GM19035 (cell line): ENCODE results near the gene MPHOSPH9.

Source experiments
- ATAC-seq: cut with Tn5 transposase; IDR thresholded peaks from one replicate; pipeline ENCODE4 v1.9.1; 2021; ENCODE audit not compliant: unreplicated experiment

Gene MPHOSPH9

DNA sequence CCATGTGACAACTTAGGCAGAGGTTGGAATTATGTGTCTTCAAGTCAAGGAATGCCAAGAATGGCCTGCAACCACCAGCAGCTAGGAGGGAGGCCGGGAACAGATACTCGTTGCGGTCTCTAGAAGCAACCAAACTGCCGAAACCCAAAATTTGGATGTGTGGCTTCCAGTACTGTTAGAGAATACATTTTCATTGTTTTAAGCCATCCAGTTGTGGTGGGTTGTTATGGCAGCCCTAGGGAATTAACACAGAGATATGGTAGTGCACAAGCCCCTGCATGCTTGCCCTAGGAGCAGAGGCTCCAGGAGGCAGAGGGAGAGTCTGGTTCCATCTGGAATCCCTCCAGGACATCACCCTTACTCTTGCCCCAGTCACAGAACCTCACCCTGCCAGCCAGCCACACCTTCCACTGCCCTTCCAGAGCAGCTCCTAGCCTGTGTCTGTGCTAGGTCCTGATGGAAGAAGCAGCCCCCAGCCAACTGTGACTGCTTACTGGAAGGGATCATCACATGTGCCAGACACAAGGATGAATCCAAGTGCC is 101.6 kb downstream of the MPHOSPH9 start:
- ATAC-seq: no peak

DNA sequence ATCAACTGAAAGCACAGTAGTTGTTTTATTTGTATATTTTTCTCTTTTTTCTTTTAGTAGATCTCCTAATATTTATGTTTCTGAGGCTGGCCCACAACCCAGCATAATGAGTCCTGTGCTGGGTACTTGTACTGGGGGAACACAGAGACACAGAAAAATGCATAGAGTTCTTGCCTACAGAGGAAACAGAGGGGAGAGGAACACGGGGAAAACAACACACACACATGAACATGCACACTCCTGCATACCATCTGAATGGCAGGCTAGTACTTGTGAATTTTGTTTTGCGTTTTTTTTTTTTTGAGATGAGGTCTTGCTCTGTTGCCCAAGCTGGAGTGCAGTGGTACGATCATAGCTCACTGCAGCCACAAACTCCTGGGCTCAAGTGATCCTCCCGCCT is 103.3 kb downstream of the MPHOSPH9 start:
- ATAC-seq: no peak

DNA sequence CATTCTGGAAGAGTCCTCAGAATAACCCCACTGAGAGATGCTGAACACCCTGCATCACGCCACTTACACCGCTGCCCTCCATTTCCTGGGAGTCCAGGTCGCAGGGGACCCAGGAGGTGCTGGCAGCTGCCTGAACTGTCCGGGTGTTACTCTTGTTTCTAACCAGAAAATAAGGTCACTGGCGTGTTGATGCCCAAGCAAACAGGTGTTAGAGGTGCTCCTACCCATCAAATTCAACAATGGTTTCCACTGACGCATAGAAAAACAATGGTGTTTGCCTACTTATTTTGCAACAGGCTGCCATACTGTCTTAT is 105.8 kb downstream of the MPHOSPH9 start:
- ATAC-seq: no peak

DNA sequence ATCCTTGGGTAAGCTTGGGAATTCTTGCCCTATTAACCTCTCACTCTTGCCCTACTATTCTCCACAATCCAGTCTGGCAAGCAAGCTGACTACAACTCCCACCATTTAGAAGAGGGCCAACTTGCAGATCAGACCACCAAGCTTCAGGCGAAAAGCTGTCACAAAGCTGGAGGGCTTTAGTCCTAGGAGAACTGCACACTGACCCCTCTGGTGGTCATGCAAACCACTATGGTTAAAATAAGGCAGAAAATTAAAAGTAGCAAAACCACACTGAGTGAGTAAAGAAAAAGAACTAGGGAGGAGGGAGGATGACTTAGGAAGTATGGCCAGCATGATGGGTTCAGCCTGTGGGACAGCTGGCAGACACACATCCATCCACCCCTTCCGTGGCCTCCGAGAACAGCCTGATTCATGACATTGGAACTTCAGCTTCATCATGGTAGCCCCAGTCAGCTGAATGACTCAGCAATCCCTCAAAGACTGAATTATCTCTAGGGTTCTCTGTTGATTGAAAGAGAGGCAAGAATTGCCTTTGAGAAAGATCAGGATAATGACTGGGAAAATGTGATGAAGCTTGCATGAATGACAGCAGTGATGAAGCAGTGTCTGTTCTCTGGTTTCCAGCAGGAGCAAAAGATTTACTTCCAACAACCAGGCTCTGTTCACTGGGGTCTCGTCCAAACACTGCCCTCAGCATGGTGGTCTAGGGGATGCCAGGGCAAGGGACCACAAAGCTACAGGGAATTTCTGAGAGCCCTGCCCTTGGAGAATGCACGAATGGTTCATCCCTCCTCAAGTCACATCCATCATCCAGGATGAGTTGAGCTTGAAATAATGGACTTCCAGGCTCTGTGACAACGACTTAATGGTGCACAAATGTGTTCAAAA is 106.4 kb downstream of the MPHOSPH9 start:
- ATAC-seq: no peak

DNA sequence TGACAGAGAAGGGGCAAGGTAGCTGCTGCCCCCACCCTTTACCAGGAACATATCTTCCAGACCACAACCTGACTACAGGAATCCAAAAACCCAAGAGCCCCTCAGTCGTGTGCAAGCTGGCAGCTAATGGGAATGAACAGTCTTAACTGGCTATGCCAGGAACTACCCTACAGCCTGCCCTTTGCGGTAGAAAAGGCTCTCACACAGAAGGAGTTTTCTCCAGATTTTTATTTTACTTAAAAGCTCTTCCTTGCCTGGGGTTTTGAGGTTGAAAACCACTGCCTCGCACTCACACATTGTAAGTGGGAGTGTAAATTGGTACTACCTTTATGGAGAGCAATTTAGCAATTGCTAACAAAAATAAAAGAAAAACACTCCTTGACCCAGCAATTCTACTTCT is 110.3 kb downstream of the MPHOSPH9 start:
- ATAC-seq: no peak

DNA sequence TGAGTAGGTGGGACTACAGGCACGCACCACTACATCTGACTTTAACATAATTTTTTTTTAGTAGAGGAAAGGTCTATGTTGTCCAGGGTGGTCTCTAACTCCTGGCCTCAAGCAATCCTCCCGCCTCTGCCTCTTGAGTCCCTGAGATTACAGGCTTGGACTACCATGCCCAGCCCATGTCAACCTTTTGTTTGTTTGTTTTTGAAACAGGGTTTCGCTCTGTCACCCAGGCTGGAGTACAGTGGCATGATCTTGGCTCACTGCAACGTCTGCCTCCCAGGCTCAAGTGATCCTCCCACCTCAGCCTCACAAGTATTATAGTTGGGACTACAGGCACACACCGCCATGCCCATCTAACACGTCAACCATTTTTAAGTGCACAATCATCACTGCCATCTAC is 111.3 kb downstream of the MPHOSPH9 start:
- no peak for ATAC-seq

DNA sequence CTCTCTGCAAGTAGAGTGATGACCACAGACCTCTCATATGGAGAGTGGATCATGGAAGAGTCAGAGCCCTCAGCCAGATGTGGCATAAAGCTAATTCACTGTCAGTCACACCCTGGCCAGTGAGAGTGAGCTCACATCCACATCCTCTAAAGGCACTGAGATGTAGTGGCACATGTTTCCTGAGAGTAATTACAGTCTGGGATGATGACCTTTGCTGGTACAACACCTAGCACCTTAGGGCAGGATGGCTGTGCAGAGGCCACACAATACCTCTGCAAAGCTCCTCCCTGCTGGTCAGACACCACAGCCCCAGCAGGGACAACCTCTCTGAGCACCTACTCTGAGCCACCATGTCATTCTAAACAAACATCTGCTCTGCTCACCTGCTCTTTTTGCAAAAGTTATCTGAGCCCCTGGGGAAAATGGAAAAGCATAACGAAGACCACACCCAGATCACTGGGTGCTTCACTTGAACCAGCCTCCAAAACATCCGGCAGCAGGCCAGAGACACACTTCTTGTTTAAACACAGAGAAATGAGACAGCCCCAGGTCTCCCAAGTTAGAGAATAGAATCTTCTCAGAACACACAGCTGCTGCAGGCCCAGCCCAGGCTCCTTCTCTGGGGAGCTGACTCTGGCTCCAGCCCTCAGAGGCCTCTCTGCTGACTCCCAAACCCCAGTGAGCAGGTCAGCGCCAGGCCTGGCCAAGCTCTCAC is 112.3 kb downstream of the MPHOSPH9 start:
- peak; percentile 31 for ATAC-seq

DNA sequence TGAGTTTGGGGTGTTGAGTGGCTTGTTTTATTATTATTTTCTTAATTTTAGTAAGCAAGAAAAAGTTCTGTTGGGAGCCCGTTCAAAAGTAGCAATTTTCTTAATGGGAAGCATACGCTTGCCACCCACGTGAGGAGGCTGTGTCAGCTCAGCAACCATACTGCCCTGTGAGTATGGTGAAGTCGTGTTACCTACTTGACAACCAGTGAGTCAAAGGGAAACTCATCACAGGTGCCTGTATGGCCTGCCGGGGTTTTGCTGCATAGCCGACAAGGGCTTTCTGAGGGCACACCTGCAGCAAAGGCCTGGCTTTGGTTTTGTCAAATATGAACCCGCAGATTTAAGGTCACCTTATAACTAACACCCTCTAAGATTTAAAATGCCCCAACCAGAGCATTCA is 113.1 kb downstream of the MPHOSPH9 start:
- peak; percentile 85 for ATAC-seq

DNA sequence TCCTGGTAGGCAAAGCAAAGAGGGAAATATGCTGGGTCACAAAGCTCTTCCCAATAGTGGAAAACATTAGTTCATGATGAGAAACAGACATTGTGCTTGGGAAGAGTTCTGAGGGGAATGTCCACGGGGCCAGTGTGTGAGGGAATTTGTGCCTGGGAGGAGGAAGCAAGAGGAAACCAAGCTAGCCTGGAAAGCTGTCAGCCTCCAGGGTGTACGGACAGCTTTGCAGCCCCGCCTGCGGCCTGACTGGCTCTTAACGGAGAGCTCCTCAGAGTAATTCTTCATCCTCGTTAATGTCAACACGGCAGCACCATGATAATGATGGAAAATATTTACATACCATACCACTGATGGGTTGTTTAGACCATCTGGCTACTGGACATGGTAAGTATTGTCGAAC is 114.4 kb downstream of the MPHOSPH9 start:
- ATAC-seq: no peak

DNA sequence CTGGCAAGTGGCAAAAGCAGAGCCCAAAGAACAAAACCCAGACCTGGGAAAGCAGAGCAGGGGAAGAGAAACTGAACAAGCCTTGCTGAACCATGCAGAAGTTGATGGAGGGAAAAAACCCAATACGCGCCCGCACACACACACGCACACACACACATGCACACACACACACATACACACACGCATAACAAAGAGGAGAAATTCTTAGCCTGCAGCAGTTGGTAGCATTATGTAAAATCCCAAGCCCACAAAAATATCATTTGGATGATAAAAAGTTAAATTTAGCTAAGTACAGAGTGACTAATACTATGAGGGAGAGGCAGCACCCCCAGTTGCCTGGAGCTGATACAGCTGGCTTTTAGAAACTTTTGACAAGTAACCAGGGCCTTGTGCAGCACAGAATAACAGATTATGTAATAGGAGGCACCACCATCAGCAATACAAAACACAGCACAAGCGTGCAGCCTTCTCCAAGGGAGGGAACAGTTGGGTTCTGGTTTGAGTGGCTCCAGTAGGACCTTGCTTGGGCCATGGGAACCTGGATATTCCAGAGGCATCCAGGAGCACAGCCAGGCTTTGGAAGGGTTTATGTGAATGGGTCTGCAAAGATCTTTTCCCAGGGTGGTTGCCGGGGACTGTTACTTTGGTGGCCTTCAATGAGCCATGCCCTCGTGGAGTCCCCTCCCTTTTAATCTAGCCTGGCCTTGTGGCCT is 117.4 kb downstream of the MPHOSPH9 start:
- ATAC-seq: no peak

DNA sequence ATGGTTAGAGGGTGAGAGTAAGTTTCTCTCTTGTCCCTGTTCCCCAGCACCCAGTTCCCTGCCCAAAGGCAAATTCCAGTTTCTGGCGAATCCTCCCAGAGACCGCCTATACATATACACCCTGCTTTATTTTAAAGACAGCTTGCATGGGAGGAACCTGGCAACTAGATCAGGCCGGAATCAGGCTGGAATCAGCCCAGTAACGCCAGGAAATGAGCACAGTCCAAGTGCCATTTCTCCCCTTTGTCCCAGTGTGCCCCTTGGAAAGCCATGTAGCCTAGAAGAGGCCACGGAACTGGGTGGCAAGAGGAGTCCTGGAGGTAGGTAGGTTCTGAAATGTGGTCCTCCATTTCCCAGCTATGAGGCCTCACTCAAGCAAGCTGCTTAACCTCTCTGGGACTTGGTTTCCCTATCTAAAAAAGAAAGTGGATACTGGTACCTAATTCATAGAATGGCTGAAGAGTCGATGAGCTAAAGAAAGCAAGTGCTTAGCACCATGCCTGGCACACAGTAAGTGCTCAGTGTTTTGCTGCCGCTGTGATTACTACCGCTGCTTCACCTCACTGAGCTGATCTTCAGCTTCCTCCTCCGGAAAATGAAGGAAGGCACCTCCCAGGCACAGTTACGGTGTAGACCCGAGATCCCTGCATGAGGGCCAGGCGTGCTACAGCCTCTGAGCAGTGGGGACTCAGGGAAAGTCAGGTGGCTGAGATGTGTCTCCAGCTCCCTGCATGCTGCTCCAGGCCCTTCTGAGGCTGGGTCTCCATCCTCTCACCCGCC is 118.4 kb downstream of the MPHOSPH9 start:
- no peak for ATAC-seq

DNA sequence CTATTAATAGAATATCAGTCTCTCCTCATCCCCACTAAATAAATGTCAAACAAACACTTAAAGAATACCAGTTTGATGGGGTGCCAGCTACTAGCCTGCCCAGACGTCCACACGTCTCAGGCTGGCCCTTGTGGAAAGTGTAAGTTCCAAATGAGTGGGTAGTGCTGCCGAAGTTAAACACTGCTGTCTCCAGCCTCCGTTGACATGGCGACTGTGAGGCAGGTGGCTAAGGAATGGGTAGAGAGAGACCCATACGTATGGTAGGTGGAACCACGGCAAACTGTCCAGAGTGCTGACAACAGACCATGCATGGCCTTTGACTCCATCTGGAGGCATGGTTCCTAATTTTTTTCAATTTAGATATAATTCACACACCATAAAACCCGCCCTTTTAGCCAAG is 119.9 kb downstream of the MPHOSPH9 start:
- no peak for ATAC-seq

DNA sequence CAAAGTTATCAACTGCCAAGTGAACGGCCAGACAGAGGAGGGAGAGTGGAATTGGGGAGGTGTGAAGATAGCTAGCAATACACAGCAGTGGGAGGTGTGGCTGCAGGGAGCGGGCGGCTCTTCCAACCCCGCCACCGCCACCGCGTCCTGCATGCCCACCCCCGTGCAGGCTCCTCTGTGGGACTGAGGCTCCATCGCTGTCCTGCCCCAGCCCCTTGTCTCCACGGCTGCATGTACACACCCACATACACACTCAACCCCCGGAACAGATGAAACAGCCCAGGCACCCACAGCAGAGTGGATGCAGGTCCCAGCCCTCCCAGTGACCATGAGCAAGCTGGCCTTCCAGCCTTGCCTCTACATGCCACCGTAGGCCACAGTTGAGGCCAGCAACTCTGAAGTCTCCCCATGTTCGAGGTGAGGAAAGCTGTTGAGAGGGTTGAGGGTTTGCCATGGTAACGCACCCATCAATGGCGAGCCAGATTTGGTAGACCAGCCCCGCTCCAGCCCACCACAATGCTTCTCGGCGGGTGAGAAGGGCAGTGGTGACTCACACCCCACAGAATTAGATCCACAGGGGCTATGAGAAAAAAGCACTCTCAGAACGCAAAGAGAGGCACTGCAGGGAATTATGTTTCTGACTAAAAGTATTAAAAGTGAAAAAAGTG is 121.3 kb downstream of the MPHOSPH9 start:
- no peak for ATAC-seq

DNA sequence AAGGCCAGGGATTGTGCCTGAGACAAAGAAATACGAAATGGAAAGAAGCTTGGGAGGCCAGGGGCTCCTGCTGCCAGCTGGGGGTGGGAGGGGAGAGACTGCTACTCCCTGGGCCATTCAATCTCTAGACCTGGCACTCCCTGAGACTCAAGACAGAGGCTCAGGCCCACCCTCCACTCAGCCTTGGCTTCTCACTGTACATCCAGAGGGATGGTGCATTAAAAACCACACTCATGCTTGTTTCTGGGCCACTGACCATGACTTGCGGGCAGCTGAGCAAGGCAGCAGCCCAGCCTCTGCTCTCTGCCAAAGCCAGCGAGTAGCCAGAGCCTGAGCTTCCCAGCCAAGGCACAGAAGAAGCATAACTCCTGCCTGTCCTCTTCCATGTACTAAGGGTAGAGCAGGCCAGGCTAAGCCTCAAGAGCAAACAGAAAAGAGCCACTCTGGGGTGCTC is 123.6 kb downstream of the MPHOSPH9 start:
- no peak for ATAC-seq

DNA sequence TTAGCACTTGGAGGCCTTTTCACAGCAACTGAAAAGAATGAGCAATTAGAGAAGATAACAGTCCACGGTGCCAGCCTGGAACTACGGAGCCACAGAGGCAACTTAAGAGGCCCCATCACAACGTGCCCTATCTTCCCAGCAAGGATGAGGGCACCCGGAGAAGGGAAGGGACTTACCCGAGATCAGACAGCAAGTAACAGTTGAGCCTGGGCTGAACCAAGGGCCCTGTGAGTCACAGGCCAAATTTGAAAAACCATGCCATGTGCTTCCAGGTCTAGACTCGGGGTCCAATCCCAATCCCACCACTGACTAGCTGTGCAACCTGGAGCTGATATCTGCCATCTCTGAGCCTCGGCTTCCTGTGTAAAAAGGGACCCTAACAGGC is 124.3 kb downstream of the MPHOSPH9 start:
- ATAC-seq: no peak

DNA sequence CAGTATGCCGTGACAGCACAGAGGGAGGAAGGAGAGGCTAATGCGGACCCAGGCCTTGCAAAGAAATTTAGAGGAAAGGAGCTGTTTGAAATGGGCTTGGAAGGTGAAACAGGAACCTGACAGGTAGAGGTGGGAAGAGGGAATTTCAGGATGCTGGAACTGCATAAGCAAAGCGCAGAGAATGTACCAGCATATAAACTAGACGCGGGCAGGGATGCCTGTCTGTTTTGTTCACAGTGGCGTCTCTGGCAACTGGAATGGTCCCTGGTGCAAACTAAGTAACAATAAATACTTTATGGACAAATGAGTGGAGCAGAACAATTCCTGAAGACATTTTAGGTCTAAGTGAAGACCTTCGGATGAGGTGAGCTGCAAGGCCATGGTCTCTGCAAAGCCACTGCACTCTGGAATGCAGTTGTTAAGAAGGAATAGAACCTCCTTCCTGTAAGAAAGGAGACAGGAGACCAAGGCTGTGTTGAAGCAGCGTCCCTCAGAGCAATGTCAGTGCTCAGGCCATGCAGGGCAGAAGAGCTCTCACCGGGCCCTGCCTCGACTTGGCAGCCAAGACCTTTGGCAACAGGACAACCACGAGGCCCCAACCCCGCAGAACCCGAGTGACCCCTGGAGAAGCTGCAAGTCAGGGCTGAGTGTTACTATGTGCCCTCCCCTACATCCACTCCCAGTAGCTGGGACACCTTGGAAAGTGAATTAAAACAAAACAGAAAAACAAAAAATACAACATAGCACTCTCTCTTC is 124.8 kb downstream of the MPHOSPH9 start:
- no peak for ATAC-seq

DNA sequence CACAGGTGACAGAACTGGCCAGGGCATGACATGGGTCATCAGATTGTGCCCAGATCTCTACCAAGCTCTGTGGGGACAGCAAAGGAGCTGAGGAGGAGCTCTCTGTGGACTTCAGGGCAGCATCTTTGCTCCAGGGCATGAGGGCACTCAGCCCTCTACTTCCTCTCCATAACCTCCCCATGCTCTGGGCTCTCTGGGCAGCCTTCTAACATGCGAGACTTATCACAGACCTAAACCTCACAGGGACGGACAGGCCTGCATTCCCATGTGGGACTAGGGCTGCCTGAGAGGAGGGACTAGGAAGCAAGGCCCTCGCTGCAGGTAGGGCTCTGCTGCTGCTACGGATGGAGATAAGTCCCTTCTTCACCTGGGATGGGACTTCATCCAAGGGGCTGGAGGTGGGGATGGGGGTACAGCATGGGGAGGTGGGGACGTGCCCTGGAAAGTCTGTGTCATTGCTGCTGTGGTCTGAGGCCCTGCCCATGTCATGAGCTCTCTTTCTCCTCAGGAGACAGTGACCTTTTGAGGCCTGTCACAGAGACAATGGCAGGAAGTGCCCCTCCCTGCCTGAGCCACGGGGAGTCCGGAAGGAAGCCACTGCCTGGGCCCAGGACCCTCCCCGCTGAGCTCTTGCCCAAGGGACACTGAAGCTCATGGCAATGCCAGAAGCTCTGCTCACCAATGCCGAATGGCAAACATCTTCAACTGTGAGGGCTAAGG is 126.1 kb downstream of the MPHOSPH9 start:
- no peak for ATAC-seq

DNA sequence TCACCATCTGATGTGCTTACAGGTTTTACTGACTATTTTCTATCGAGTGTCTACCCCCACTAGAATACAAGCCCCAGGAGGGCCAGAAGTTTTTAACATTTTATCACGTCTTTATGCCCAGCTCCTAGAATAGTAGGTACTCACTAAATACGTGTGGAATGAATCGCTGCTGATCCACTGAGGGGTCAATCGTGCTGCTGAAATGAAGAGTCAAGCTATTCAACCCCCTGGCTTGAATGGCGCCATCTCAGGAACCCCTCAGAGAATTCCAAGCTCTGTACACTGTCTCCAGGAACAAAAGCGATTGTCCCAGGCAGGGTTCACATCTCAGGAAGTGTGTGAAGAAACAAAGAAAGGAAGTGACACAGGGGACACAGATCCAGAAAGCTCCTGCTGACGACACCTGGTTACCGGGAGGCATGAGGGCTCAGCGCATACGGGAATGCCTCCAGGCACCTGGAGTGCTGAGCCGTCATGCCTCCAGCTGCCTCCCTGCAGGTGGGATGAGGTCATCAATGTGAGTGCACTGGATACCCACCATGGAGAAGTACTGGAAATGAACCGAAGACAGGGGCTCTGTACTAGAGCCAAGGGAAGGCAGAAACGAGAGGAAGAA is 127.6 kb downstream of the MPHOSPH9 start:
- no peak for ATAC-seq
